GM12801 (cell line): Measurements from ENCODE around the gene DPEP1.

Experiments
- CTCF ChIP-seq: IDR thresholded peaks from one replicate; pipeline ENCODE4 v1.5.1; 2011; ENCODE audit warnings: control low read depth; ENCODE audit not compliant: insufficient read length; ENCODE audit errors: extremely low read depth

The DPEP1 gene

DNA sequence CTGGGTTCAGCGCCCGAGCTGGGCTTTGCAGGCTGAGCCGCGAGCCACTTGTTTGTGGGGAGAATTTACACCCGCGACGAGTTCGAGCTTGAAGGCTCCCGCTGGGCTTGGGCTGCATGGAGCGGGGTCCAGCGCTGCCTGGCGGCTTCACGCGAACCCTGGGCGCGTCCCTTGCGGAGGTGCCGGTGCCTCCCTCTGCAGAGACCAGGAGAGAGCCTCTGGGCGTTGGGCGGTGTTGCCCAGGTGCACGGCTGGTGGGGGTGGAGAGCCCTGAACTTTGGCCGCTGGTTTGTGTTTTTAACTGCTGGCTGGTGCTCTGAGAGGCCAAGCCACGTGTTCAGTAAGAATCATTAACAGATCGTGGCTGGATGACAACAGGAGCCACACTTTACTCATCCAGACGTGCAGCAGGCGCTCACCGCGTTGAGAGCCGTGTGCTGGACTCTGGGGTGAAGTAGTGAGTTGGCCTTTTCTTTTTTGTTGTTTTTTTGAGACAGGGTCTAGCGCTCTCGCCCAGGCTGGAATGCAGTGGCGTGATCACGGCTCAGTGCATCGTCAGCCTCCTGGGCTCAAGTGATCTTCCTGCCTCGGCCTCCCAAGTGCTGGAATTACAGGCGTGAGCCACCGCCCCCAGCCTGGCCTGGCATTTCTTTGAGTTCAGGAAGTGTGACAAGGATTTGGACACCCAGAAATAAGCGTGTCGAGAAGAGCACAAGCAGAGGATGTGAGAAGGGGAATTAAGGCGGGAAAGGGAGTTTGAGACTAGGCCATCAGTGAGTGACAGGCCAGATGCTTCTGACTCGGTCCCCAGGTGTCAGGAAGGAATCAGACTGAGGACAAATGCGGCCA, 73.9 kb downstream of the DPEP1 start:
- TF ChIP-seq CTCF = no peak
